ENCODE results near the gene KCNMB4. TPM values are rescaled to one million over a fixed set of nuclear protein-coding genes. Genes with fewer than 3 reads are reported as not detected.

The KCNMB4 gene, protein sequence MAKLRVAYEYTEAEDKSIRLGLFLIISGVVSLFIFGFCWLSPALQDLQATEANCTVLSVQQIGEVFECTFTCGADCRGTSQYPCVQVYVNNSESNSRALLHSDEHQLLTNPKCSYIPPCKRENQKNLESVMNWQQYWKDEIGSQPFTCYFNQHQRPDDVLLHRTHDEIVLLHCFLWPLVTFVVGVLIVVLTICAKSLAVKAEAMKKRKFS
- under 1 TPM in 1 of 2 donors, not detected in 1; under 0.01 TPM for total RNA-seq

DNA sequence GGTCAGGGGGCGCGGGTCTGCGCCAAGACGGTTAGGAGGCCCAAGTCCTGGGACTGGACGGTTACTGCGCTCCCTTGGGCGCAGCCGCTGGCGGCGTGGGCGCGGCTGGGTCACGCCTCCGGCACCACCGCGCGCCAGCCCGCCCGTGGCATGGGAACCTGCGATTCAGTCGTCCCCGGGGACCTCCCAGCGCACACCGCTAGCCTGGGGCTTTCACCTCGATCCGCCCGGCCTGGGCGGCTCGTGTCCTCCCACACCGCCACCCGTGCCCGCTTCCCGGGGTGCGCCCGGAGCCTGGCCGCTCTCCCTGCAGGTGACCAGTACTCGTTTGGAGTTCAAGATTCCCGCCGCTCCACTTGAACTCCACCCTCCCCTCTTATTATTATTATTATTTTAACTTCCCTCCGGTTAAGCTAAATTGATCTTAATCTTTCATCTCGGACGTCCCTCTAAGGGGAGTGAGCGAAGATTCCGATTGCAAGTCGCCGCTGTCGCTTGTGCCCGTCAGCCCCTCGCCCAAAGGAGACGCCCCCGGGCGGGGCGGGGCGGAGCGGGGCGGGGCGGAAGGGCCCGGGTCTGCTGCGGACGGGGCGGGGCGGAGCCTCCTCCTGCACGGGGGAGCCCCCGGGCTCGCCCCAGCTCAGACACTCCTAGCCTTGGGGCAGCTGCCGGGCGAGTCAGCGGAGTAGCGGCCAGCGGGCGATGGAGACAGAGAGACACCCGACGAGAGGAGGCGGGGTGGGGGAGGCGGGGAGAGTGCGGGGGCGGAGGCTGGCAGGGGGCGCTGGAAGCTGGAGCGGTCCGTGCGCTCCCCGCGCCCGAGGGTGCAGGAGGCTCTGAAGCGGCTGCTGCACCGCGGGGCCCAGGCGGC lies at the start of gene KCNMB4:
Gene KCNMB4 (plus strand): TSS at position 643 of the 871 bp plus-strand sequence. CDS start 445 bp downstream, outside the sequence.

Small RNA genes within 50 kb of the gene (small RNA-seq; reads per million reads assigned to genes)
- gene RNU4-65P: 0 reads per million in 2 donors

Other genes starting within 250 kb of the KCNMB4 start
- gene CNOT2, start 122.9 kb upstream of the KCNMB4 start, total RNA-seq: 100 to 1,000 TPM; 105 to 114 TPM

Data from melanocyte of skin (primary cell).